ENCODE measurements around the gene TUBB8. TPM values are rescaled to one million over a fixed set of nuclear protein-coding genes. Genes with fewer than 3 reads are reported as not detected.

TUBB8 gene
- total RNA-seq, 4 donors from 2014 or later, result 0.88 TPM; not detected in 3

Other genes starting within 250 kb of the TUBB8 start
- gene ZMYND11, start 86.2 kb upstream of the TUBB8 start, total RNA-seq, result 10 to 100 TPM; 59.5 to 69.8 (median 66.3) TPM